Coronary artery (tissue), 2 donors: ENCODE data around the gene PDE6H.

ENCODE experiments used
- DNase-seq: peaks from one replicate; pipeline ENCODE4 v3.0.0-alpha.2; 2017; ENCODE audit warnings: low spot score
- H3K27ac ChIP-seq, 2 donors: fragments of 200-600 bp; sonication (generic); one replicate each; pipeline ENCODE4 v1.5.1; 2016 to 2019
- H3K4me3 ChIP-seq: fragments of 200-600 bp; sonication (generic); 2 replicates; pipeline ENCODE4 v1.5.1; 2016; ENCODE audit warnings: mild to moderate bottlenecking, moderate library complexity
- CTCF ChIP-seq: fragments of 200-600 bp; sonication (generic); IDR thresholded peaks from one replicate; pipeline ENCODE4 v1.5.1; 2019; ENCODE audit warnings: antibody characterized with exemption

The PDE6H gene

DNA sequence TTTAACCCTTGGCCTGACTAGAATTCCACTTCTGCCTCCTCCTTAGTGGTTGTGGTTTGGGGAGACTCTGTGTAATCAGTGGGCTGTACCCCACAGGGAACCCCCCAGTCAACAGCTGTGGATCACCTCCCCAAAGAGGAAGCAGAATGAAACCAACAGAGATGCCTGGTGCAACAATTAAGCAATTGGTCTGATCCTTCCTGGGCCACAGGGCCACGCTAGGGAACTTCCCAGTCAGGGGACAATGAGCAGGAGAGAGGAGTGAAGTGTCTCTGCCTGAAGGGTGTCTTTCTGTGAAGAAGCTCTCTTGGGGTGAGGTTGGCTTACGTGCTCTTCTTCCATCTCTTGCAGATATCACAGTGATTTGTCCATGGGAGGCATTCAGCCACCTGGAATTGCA, 8.2 kb downstream of the PDE6H start:
- H3K4me3 ChIP-seq, result no peak overlapping the region
- H3K27ac ChIP-seq, result no peak overlapping the region
- no peak for DNase-seq
- no peak for TF ChIP-seq CTCF

GRCh38 chr12:14982562-14982961, 9.7 kb downstream of the PDE6H start:
- H3K4me3 ChIP-seq, result no peak overlapping the region
- no peak for DNase-seq
- no peak overlapping the region for H3K27ac ChIP-seq
- no peak for TF ChIP-seq CTCF

DNA sequence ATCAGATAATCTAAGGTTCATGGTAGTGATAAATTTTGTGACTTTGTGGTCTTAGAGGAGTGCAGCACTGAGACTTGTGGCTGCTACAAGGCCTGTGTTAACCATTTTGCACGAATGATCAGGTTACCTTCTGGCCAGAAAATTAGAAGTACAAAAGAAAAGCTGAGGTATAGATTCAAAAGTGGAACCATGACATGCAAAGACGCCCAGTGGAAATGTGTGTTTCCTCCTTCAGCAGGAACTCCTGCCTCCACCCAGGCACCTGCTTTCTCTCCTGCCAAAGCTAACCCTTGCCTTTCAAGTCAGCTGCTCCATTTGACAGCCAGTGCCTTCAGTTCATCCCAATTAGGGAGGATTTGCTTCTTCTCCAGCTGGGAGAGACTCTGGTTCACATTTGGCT, 10.1 kb downstream of the PDE6H start:
- H3K4me3 ChIP-seq, result no peak overlapping the region
- no peak overlapping the region for H3K27ac ChIP-seq
- no peak for DNase-seq
- no peak for TF ChIP-seq CTCF

- no peak overlapping the region for H3K27ac ChIP-seq
- DNase-seq, result no peak
- no peak overlapping the region for H3K4me3 ChIP-seq
- no peak for TF ChIP-seq CTCF
Measured at GRCh38 chr12:14984036-14984435, 11.2 kb downstream of the PDE6H start.

- no peak overlapping the region for H3K27ac ChIP-seq
- DNase-seq, result no peak
- no peak for TF ChIP-seq CTCF
Measured at GRCh38 chr12:14984766-14985285, 12.0 kb downstream of the PDE6H start.

GRCh38 chr12:14986449-14986848, 13.6 kb downstream of the PDE6H start:
- no peak for TF ChIP-seq CTCF
- no peak for DNase-seq
- no peak overlapping the region for H3K4me3 ChIP-seq
- H3K27ac ChIP-seq, result no peak overlapping the region

More at GRCh38 chr12:14984766-14985285, 12.0 kb downstream of the PDE6H start:
- H3K4me3 ChIP-seq, result no peak overlapping the region

DNA sequence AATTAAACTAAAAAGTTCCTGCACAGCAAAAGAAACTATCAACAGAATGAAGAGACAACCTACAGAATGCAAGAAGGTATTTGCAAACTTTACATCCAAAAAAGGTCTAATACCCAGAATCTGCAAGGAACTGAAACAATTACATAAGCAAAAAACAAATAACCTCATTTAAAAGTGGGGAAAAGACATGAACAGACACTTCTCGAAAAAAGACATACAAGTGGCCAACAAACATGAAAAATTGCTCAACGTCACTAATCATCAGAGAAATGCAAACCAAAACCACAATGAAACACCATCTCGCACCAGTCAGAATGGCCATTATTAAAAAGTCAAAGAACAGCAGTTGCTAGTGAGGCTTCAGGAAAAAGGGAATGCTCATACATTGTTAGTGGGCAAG, 15.2 kb downstream of the PDE6H start:
- Histone ChIP-seq H3K27ac (no peak overlapping the region), H3K4me3 (no peak overlapping the region)
- TF ChIP-seq CTCF, result no peak
- no peak for DNase-seq
